Activated T-cell treated with anti-CD3 and anti-CD28 coated beads, Interleukin-2, amount 50 U/mL, for 48 hours (primary cell): Measurements from ENCODE around the gene TRMT61A.

ENCODE experiments used
- DNase-seq, 2 experiments: peaks; one replicate each; pipeline ENCODE4 v3.0.0-alpha.2; 2020

Gene TRMT61A

DNA sequence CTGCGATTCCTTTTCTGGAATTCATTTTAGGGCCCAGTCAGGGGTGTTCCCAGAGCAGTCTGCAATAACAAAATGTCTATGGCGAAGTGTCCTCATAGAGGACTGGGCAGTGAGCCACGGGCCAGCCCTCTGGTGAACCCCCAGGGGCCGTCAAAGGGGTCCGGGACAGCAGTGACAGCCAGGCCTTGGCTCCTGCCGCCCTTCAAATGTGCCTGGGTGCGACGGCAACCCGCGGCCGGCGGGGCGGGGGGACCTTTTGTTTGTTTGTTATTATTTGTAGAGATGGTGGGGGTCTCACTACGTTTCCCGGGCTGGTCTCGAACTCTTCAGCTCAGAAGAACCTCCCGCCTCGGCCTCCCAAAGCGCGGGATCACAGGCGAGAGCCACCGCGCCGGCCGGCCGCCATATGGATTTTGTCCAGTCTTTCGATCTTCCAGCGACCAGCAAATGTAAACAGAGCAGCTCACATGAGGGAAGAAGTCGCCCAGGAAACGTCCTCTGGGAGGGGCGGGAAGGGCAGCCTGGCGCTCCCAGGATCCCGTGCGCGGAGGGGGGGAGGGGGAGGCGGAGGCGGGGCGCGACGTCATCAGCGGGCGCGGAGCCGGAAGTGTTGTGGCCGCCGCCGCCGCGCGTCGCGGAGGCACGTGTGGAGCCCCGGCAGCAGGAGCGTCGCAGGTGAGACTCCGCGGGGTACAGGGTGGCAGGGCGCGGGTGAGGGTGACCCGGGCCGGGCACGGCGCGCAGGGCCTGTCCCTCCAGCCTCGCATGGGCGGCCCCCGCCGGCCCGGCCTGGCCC lies at the start of gene TRMT61A:
Gene TRMT61A, plus strand, starts transcription at position 610 of the 796 bp plus-strand sequence. CDS start 783 bp downstream, outside the sequence.
- peak; percentile 84 to 85 for DNase-seq

DNA sequence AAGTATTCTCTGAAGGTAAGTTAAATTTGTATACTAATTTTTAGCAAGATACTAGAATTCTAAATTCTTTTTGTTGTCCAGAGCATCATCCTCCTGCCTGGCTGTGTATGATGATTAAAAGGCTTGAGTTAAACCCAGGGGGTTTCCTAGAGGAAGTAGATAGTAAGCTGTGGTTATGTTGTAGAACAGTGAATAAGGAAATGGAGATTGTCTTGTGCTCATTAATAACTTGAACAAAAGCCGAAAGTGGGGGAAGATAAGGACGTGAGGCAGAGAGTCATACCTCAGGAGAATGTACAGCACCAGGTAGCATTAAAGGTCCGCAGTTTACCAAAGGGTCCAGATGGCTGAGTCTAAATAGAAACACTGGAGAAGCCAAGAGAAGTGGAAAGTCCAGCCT lies 48.4 kb upstream of the TRMT61A start:
- DNase-seq, result peak in 1 of 2 experiments; percentile 4

DNA sequence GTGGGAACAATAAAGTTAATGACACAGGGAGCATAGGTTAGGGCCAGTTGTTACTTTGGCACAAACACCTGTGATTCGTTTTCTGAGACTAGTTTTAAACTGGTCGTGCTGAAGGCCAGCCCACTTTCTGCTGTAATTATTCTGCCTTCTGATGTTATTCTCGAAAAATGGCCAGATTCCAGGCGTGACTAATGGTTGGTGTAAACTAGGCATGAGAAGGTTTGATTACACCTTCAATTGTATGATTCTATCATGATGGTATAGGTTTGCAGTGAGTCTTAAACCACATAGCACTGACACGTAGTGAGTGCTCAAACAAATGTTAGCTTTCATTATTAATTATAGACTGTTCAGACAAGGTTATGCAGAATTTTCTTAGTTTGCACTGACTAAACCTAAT lies 45.4 kb upstream of the TRMT61A start:
- no peak for DNase-seq

DNA sequence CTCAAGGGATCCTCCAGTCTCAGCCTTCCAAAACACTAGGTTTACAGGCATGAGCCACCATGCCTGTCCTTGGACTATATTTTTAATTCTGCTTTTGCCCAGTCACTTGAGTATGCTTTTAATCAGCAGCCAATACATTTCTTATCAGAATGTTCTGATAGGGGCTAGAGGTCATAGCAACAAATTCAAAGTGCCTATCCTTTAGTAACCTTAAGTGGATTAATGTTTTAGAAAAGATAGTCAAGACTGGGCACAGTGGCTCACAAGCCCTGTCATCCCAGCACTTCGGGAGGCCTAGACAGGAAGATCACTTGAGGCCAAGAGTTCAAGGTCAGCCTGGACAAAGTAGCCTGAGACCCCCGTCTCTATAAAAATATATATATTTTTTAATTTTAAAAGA lies 43.5 kb upstream of the TRMT61A start:
- no peak for DNase-seq

DNA sequence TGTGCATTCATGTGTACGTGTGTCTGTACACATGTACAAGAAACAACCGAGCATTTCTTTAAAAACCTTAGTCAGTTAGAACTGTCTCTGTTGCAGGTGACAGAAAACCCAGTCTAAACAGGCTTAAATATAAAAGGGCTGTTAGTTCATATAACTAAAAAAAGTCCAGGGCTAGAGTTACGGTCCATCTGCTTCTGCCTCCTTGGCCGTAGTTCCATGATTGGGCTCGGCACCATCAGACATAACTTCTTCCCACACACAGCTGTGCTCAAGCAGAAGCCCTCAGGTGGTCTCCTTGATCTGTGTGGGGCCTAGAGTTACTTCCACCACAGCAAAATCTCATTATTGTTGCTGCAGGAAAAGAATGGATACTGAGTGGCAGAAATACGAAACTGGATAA lies 40.9 kb upstream of the TRMT61A start:
- no peak for DNase-seq

DNA sequence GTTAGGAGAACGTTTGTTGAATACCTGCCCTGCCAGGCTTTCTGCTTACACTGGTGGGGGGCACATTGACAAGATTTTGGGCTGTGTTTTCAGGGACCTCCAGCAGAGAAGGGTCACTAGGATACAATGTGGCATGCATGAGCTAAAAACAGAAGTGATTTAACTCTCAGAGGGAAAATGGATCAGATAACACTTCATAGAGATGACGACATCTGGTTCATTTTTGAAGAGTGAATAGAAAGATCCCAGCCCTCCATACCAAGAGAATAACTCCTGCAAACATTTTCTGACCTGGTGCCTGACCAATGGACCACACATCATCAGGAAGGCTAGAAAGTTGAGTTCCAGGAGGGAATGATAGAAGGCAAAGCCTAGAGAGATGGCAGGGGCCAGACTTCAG lies 40.0 kb upstream of the TRMT61A start:
- no peak for DNase-seq

DNA sequence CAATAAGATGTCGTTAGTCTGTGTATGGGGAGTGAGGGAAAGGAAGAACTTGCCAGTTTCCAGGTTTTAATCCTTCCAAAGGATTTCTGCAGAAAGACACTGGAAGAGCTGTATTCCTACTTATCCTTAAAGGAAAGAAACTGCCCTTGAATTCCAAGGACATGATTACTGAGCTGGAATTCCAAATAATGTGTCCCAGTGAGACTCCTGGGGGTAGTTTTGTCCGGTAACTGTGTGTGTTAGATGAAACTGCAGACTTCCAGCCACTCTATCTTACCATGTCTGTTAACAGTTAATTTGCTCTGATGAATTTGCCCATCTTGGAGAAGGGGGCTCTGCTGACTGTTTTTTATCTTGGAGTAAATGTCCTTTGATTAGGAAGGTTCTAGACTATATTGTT lies 39.4 kb upstream of the TRMT61A start:
- no peak for DNase-seq

DNA sequence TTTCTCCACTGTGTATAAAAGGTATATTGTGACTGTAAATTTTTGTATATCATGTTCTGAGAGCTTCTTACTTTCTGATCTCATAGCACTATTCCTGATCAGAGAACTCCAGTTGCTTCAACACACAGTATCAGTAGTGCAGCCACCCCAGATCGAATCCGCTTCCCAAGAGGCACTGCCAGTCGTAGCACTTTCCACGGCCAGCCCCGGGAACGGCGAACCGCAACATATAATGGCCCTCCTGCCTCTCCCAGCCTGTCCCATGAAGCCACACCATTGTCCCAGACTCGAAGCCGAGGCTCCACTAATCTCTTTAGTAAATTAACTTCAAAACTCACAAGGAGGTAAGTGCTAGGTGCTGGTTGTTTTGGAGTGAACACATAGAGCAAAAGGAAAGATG lies 37.3 kb upstream of the TRMT61A start:
- no peak for DNase-seq

DNA sequence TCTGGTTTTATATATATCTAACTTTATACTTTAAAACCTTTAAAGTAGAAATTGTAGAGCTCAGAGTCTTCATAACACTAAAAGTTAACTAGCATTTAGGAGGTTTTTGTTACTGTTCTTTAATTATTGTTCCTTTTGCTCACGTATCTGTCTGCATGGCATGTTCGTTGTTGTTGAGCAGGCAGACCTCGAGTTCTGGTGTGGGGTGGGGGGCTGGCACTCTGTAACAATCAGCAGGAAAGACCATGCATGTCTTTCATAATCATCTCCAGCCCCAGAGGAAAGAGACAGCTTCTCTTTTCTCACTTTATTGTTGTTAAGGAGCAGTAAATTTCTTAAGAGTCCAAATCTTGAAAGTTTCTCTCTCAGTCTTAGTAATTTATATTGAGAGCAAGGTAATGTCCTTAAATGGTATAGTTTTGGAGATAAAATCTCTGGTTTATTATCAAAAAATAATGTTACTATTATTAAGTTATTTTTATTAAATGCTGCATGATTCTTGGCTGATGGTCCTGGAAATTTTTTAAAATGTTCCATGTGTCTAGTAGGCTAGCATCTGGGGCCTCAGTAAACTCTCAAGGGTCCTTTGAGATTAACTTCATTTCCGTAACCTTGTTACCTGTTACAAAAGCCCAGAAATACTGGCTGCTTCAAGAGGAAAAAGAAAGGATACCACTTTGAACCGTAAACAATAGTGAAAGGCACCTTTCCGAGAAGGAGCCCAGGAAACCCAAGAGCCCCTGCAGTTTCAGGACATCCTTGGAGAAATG lies 36.7 kb upstream of the TRMT61A start:
- DNase-seq, result no peak

DNA sequence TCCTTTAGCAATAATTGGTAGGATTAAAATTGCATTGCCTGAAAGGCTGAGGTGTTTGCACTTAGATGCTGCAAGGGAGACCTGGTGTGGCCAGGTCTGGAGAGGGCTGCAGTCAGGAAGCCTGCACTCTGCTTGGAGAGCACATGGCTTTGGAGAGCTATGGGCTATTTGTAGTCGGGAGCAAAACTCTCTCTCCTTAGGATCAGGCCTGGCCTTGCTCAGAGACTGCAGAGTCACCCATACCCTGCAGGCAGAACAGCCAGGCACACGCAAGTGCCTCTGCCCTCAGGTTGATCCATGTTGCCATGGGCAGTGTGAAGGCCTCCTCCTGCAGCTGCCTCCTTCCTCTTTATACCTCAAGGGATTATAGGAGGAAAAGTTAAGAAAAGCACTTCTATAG lies 33.1 kb upstream of the TRMT61A start:
- no peak for DNase-seq

DNA sequence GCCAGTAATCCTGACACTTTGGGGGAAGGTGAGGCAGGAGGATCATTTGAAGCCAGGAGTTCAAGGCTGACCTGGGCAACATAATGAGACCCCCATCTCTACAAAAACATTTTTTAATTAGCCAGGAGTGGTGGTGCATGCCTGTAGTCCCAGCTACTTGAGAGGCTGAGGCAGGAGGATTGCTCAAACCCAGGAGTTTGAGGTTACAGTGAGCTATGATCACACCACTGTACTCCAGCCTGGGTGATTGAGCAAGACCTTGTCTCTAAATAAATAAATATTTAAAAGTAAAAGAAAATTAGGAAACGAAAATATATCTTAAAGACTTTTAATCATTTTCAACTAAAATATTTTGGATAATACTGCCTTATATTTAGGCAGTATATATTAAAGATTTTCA lies 32.2 kb upstream of the TRMT61A start:
- no peak for DNase-seq

DNA sequence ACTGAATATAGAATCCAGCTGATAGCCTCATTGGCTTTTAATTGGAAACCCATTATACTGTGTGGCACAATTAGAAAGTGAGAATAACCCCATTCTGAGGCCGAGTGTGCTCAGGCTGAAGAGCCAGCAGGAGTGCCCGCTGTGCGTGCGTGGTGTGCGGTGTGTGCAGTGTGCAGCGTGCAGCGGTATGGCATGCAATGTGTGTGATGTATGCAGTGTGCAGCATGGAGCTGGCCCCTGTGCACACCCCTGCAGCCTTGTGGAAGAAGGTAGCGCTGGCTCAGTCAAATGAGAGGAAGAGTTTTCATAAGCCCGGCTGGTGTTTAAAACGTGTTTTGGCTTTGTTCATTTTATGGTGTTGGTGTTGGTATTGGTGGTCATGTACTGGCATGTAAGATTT lies 29.3 kb upstream of the TRMT61A start:
- no peak for DNase-seq

DNA sequence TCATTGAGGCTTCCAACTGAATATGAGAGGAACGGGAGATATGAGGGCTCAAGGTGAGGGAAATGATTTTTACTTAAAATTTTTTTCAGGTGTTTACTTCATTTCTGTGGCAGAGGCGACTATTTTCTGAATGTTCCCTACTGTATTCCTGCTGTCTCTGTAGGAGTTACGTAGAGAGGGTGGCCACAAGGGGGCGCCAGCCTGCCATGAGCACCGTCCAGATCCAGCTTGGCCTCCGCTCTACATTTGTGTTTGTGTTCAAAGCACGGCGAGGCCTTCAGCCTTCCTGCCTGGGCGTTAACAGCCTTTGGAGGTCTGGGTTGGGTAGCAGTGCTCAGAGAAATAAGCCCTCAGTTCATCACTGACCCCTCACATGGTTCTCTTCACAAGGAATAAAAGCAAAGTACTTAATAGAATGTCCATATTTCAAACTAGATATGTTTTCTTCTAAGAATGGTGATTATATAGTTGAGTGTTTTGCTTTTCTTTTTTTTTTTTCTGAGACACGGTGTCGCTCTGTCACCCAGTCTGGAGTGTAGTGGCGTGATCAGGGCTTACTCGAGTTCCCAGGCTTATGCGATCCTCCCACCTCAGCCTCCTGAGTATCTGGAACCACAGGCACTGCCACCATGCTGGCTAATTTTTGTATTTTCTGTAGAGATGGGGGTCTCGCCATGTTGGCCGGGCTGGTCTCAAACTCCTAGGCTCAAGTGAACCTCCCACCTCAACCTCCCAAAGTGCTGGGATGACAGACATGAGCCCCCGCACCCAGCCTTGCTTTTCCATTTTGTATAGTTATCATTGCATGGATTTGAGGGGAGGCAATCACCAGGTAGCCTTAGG lies 28.6 kb upstream of the TRMT61A start:
- DNase-seq, result peak; percentile 78 to 84

DNA sequence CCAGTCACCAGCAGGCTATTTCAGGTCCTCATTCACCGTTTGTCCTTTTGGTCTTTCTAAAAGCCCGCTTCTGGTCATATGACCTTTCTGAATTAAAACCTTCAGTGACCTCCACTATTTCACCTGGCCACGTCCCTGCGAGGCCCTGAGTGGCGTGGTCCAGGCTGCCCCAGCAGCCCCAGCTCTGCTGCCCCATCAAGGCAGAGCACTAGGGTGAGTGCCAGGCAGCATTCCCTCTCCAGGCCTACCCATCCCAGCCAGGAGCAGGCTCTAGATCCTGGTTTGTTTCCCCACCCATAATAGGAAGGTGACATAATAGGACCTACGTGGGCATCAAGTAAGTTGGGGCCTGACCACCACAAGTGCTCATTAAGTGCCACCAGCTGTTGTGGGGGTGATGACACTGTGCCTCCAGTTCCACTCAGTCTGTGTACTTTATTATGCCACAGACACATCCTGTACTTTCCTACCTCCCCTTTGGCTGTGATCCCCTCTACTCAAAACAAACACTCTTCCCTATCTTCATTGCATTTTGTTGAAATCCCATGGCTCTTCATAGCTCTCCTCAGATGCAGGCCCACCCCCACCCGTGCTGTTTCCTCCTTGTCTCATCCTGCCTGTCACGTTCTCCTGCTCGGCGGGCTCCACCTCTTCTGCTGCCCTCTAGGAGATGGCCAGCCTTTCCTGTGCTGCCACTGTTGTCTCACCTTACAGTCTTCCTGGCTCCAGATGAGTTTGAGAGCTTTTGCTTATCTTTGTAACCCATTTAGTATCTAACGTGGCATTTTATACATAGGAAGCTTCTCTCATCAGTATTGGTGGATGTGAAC lies 27.7 kb upstream of the TRMT61A start:
- DNase-seq, result no peak

DNA sequence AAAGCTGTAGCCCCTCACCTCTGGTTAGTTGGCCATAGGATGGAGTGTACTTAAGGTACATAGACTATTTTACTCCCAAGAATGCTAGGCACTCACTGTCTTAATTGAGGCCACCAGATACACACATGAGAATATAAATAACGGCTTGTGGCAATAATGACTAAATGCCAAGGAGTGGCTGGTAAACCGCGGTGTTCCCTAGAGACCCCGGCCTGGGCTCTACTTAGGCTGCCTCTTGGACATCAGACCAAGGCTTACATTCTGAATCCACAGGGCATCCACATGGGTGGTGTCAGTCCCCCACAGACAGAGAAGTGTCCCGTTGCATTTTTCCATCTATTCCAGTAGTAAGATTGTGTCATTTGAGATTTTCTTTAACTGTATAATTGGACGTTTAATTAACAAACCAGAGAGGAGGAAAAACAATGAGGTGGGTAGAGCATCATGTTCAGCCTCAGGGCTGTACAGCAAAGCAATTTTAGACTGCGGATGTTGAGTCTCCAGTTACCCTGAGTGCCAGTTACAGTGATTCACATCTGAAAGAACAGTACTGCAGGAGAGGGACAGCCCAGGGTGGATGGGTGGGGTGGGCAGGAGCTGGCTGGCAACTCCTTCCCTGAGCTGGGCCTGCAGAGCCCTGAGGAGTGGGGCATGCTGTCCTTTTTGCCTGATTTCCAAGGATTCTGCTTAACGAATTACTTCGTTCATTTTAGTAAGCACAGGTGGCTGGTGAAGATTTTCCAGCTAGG lies 26.9 kb upstream of the TRMT61A start:
- DNase-seq, result no peak

DNA sequence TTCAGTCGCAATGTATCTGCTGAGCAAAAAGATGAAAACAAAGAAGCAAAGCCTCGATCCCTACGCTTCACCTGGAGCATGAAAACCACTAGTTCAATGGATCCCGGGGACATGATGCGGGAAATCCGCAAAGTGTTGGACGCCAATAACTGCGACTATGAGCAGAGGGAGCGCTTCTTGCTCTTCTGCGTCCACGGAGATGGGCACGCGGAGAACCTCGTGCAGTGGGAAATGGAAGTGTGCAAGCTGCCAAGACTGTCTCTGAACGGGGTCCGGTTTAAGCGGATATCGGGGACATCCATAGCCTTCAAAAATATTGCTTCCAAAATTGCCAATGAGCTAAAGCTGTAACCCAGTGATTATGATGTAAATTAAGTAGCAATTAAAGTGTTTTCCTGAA lies 26.1 kb upstream of the TRMT61A start:
- DNase-seq, result no peak

DNA sequence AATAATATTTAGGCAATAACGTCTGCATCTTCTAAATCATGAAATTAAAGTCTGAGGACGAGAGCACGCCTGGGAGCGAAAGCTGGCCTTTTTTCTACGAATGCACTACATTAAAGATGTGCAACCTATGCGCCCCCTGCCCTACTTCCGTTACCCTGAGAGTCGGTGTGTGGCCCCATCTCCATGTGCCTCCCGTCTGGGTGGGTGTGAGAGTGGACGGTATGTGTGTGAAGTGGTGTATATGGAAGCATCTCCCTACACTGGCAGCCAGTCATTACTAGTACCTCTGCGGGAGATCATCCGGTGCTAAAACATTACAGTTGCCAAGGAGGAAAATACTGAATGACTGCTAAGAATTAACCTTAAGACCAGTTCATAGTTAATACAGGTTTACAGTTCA lies 25.7 kb upstream of the TRMT61A start:
- no peak for DNase-seq

DNA sequence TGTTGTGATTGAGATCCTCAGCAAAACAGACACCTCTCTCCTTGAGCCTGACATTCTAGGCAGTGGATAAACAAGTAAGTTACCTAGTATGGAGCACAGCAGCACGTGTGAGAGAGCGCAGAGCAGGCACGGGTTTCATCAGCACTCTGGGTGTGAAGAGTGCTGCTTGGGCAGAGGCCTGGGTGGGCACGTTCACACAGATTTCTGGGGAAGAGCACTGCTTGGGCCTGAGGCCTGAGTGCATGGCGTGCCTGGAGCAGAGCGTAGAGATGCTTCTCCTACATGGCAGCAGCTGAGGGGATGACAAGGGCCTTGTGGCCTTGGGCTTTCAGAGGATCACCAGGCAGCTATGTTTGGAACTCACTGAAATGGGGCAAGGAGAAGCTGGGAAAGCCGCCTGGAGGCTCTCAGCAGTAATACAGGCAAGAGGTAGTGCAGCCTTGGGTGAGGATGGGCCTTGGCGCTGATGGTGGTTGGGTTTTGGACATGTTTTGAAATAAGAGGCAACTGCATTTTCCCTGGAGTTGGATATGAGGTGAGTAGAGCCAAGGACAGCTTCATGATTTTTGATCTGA lies 23.9 kb upstream of the TRMT61A start:
- no peak for DNase-seq

DNA sequence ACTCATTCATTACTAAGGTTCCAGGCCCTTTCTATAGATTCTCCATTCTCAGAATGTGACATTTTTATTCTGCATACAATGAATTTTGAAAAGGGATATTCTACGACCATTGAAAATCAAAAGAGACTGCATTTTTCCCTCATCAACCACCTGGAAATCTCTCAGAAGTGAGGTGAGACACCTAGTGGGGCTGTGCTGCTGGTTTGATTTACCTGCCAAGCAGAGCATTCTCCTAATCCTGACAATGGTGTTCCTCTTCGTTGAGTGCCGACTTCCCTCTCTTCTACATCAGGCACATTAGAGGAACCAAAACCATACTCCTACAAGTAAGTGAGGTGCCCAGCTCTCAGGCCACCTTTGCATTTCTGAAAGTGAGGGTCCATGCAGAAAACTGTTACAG lies 21.2 kb upstream of the TRMT61A start:
- no peak for DNase-seq

DNA sequence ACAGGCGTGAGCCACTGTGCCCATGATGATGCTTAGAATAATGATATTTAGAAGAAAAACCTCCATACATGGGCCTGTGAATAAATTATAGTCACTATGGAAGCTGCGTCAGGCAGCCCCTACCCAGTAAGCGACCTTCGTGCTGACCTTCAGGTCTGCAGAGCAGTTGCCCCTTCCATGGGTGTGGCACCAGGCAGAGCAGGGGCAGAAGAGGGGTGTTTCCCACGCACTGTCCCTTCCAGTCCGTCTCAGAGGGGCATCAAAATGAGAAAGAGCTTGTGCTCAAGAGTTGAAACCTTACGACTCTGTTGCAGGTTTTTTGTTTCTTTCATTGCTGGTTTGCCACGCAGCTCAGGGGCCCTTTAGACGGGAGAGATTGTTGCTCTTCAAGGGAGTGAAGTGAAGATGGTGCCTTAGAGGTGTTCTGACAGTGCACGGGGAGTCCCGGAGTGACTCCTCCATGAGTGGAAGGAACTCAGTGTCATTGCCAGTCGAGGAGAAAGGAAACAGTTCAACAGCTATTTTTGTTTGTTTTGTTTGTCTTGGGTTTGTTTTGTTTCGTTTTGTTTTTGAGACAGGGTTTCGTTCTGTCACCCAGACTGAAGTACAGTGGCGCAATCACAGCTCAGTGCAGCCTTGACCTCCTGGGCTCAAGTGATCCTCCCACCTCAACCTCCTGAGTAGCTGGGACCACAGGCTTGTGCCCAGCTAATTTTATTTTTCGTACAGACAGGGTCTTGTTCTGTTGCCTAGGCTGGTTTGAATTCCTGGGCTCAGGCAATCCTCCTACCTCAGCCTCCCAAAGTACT lies 20.3 kb upstream of the TRMT61A start:
- DNase-seq, result no peak
